AG04450 (cell line): ENCODE measurements around the gene G0S2. TPM values are rescaled to one million over a fixed set of nuclear protein-coding genes. Genes with fewer than 3 reads are reported as not detected.

Source experiments
- CTCF ChIA-PET: fragments of 300-600, 350-600 bp; formaldehyde crosslinking; extraction: SDS; loops from one replicate; lab custom pipeline; 2022; ENCODE audit warnings: antibody characterized with exemption, inconsistent platforms; lab: Charles Lee
- POLR2A ChIA-PET: fragments of 350-600 bp; formaldehyde crosslinking; extraction: SDS; loops from one replicate; lab custom pipeline; 2021; ENCODE audit warnings: antibody characterized with exemption, inconsistent platforms; lab: Yijun Ruan, JAX
- DNase-seq: peaks from one replicate; pipeline ENCODE4 v3.0.0-alpha.2; 2011; ENCODE audit warnings: low read depth, low spot score
- H3K27ac ChIP-seq: one replicate; pipeline ENCODE4 v1.5.1; 2012; ENCODE audit warnings: low read depth, low read length, control low read depth
- H3K27me3 ChIP-seq: one replicate; pipeline ENCODE4 v1.6.0; 2012; ENCODE audit warnings: low read length; ENCODE audit not compliant: control insufficient read depth, insufficient read depth
- H3K4me3 ChIP-seq: 2 replicates; pipeline ENCODE4 v1.5.1; 2011; ENCODE audit warnings: mild to moderate bottlenecking, low read depth, low read length, control low read depth
- H3K9me3 ChIP-seq: 2 replicates; pipeline ENCODE4 v1.5.1; 2012; ENCODE audit warnings: low read length; ENCODE audit not compliant: control insufficient read depth, insufficient read depth
- polyA plus RNA-seq: library from polyadenylated mRNA; depleted of rRNA; stranded (reverse); fragments of >200 nt; gene quantifications from 2 replicates; pipeline ENCODE4 v1.2.3, GENCODE V29; 2011
- TF ChIP-seq, protein P1 (sequence below): IDR thresholded peaks from 2 replicates; pipeline ENCODE4 v1.5.1; 2011; ENCODE audit warnings: low read depth, low read length, control low read depth, inconsistent platforms

G0S2 gene
- polyA plus RNA-seq, 1 experiment: 3.5 TPM

DNA sequence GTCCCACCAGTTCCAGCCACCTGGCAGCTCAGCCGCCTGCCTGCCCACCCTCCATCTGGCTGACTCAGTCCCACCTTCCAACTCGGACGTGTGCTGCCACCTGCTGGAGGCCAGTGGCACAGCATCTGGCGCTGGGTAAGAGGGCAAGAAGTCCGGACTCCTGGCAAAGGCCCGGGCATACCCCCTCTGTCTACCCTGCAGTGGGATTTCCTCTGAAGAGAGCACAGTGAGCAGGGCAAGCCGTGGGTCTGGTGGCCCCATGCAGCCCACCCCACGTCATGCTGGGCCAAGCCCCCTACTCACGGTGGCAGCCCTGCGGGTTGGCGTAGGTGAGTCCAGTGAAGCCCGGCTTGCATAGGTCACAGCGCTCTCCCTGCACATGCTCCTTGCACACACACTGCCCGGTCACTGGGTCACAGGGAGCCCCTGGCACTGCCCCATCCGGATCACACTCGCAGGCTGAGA, 47.4 kb upstream of the G0S2 start:
- Histone ChIP-seq H3K27me3 (no peaks in the 10 kb centered on the region), H3K27ac (no peak overlapping the region), H3K9me3 (no peaks in the 10 kb centered on the region; the same call in 1 of the 2 replicates), H3K4me3 (no peak overlapping the region)
- TF ChIP-seq, protein P1, sequence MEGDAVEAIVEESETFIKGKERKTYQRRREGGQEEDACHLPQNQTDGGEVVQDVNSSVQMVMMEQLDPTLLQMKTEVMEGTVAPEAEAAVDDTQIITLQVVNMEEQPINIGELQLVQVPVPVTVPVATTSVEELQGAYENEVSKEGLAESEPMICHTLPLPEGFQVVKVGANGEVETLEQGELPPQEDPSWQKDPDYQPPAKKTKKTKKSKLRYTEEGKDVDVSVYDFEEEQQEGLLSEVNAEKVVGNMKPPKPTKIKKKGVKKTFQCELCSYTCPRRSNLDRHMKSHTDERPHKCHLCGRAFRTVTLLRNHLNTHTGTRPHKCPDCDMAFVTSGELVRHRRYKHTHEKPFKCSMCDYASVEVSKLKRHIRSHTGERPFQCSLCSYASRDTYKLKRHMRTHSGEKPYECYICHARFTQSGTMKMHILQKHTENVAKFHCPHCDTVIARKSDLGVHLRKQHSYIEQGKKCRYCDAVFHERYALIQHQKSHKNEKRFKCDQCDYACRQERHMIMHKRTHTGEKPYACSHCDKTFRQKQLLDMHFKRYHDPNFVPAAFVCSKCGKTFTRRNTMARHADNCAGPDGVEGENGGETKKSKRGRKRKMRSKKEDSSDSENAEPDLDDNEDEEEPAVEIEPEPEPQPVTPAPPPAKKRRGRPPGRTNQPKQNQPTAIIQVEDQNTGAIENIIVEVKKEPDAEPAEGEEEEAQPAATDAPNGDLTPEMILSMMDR: peak; percentile 97
- POLR2A ChIA-PET: no interaction called here
- CTCF ChIA-PET: interaction anchor here (0.6 to 3.1 kb wide), 33 partner anchors 9 to 122 kb away, joined by 3 to 21 read pairs (median 5); partner anchors contain the start of gene CAMK1G
- DNase-seq: no peak

DNA sequence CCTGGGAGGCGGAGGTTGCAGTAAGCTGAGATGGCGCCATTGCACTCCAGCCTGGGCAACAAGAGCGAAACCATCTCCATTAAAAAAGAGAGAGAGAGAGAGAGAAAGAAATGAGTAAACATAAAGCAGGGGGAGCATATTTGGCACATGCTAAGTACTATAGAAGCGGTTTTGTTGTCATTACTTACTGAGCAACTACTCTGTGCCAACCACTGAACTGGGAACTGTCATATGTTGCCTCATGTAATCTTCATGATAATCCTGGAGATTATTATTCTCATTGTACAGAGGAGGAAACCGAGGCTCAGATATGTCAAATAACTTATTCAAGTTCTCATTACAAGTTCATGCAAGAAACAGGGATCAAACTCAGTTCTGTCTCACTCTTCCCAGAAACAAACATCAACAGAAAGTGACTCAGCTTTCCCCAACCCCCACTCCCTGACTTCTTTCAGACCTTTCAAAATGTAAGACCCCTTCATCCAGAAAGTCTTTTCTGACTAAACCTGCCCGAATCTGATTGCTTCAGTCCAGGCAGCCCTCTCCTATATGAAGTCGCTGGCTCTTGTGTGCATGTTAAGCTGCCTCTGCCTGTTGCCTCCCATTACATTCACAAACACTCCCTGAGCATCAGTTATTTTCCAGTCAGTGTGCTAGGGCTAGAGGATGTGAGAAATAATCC, 46.5 kb upstream of the G0S2 start:
- ChIA-PET CTCF (interaction anchor here (0.7 to 3.1 kb wide), 7 partner anchors 10 to 119 kb away, joined by 3 to 15 read pairs (median 3); no protein-coding TSS in a partner anchor), POLR2A (no interaction called here)
- no peak for DNase-seq
- Histone ChIP-seq H3K27ac (no peak overlapping the region), H3K27me3 (no peaks in the 10 kb centered on the region), H3K4me3 (no peak overlapping the region), H3K9me3 (no peaks in the 10 kb centered on the region; the same call in 1 of the 2 replicates)
- TF ChIP-seq, protein P1: no peak

DNA sequence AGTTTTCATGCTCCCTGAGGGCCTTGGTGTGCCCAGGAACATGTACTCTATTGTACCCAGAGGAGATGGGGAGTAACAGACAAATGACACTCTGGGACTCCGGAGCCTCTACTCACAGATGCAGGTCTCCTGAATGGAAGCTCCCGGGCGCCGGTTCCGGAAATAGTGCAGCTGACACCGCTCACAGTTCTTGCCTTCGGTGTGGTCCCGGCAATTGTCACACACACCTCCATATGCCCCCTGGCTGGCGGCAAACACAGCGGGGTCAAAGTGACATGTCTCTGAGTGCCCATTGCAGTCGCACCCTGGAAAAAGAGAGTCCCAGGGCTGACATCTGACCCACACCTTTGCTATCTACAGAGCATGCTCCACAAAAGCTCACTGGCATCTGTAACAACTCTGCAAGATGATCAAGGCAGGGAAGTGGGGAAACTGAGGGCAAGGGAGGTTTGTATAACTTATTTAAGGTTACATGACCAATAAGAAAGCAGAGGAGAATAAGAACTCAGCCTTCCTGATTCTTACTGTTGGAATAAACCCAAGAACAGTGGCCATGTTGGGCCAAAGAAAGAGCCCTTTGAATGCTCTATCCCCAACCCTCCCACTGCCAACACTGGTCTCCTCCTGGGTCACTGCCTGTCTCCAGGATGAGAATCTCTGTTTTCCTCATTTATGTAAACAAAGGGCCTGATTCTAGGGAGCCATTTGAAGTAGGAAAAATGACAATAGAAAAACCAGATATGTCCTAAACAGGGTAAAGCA, 45.4 kb upstream of the G0S2 start:
- ChIA-PET CTCF (interaction anchor here (0.9 to 3.1 kb wide), 8 partner anchors 12 to 119 kb away, joined by 3 to 15 read pairs (median 4); no protein-coding TSS in a partner anchor), POLR2A (no interaction called here)
- TF ChIP-seq, protein P1: no peak
- Histone ChIP-seq H3K9me3 (no peaks in the 10 kb centered on the region; the same call in 1 of the 2 replicates), H3K4me3 (no peak overlapping the region), H3K27me3 (no peaks in the 10 kb centered on the region), H3K27ac (no peak overlapping the region)
- no peak for DNase-seq

DNA sequence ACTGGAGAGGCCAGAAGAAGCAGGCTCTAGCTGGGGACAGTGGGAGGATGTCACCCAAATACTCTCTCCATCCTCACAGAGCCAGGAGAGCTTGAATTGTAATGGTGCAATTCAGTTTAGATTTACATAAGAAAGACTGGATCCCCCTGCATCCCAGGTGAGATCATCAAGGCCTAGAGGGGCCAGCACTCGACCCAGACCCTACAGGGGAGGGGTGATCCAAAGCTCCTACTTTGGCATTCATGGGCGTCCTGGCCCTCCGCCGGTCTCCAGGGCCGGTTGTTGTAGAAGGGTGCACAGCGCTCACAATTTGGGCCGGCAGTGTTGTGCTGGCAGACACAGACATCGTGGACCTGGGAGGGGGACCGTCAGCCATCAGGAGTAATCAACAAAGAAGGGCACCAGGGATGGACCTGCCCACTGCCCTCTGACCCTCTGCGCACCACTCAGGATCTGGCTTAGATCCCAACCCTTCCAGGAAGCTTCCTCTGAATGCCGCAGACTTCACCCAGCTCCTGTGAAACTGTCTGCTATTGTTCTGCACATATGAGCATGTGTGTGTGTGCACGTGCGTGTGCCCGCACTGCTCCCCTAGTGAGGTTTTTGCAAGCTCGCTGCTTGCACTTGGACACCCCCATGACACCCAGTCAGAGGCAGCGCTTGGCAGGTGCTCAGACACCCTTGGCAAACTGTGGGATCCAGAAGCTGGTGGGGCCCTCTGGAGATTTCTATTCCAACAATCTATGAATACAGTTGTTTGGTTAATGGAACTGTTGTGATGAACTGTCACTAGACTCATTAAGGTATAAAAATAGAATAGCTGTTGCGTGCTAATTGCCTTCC, 44.6 kb upstream of the G0S2 start:
- Histone ChIP-seq H3K27ac (no peak overlapping the region), H3K27me3 (no peaks in the 10 kb centered on the region), H3K9me3 (no peaks in the 10 kb centered on the region; the same call in 1 of the 2 replicates), H3K4me3 (no peak overlapping the region)
- no peak for DNase-seq
- ChIA-PET CTCF (interaction anchor here (0.9 to 2.0 kb wide), 8 partner anchors 14 to 118 kb away, joined by 3 to 6 read pairs (median 4); no protein-coding TSS in a partner anchor), POLR2A (no interaction called here)
- TF ChIP-seq, protein P1: no peak
